DOHH2 (cell line): ENCODE results near the gene TMED10.

Experiments
- H3F3A ChIP-seq: fragments of 200-600 bp; sonication (generic), shearing (Covaris generic); 2 replicates; pipeline ENCODE4 v1.6.0; 2016; ENCODE audit warnings: antibody characterized with exemption, mild to moderate bottlenecking; ENCODE audit not compliant: control insufficient read depth, insufficient read depth
- H3K27ac ChIP-seq: fragments of 200-600 bp; sonication (generic); 2 replicates; pipeline ENCODE4 v1.5.1; 2014; ENCODE audit warnings: low read depth, mild to moderate bottlenecking, low read length, moderate library complexity
- H3K27me3 ChIP-seq: fragments of 200-600 bp; sonication (generic); 2 replicates; pipeline ENCODE4 v1.6.1; 2014; ENCODE audit warnings: mild to moderate bottlenecking, low read length, mixed read lengths; ENCODE audit not compliant: control insufficient read depth
- H3K36me3 ChIP-seq: fragments of 200-600 bp; sonication (generic); 2 replicates; pipeline ENCODE4 v1.6.1; 2014; ENCODE audit warnings: mild to moderate bottlenecking, low read length, moderate library complexity, mixed read lengths; ENCODE audit not compliant: control insufficient read depth
- H3K4me1 ChIP-seq: fragments of 200-600 bp; sonication (generic); 2 replicates; pipeline ENCODE4 v1.6.1; 2014; ENCODE audit warnings: mild to moderate bottlenecking, low read length, mixed read lengths; ENCODE audit not compliant: control insufficient read depth
- H3K4me2 ChIP-seq: fragments of 200-600 bp; sonication (generic); 2 replicates; pipeline ENCODE4 v1.6.0; 2014; ENCODE audit warnings: mild to moderate bottlenecking, low read length, moderate library complexity
- H3K4me3 ChIP-seq: fragments of 200-600 bp; sonication (generic); 2 replicates; pipeline ENCODE4 v1.5.1; 2014; ENCODE audit warnings: mild to moderate bottlenecking, low read length, mixed read lengths
- H3K79me2 ChIP-seq: fragments of 200-600 bp; sonication (generic); 2 replicates; pipeline ENCODE4 v1.6.1; 2014; ENCODE audit warnings: mild to moderate bottlenecking, low read length, mixed read lengths; ENCODE audit not compliant: control insufficient read depth
- H3K9me2 ChIP-seq: fragments of 200-600 bp; sonication (generic); replicated peaks from 2 replicates; pipeline ENCODE4 v1.6.1; 2014; ENCODE audit warnings: mild to moderate bottlenecking, low read length, mixed read lengths; ENCODE audit not compliant: control insufficient read depth
- H3K9me3 ChIP-seq: fragments of 200-600 bp; sonication (generic); 2 replicates; pipeline ENCODE4 v1.6.1; 2014; ENCODE audit warnings: antibody characterized with exemption, low read length, mixed read lengths; ENCODE audit not compliant: control insufficient read depth, insufficient read depth
- H4K20me1 ChIP-seq: fragments of 200-600 bp; sonication (generic); 2 replicates; pipeline ENCODE4 v1.6.0; 2014; ENCODE audit warnings: low read depth, mild to moderate bottlenecking, antibody characterized with exemption, low read length, moderate library complexity; ENCODE audit not compliant: control insufficient read depth, insufficient read depth
- EZH2phosphoT487 ChIP-seq: fragments of 200-600 bp; sonication (generic); IDR thresholded peaks from 2 replicates; pipeline ENCODE4 v1.6.1; 2017; ENCODE audit warnings: borderline replicate concordance, mild to moderate bottlenecking, antibody characterized with exemption, low read length, moderate library complexity, mixed read lengths
- TF ChIP-seq, protein P1 (sequence below): fragments of 200-600 bp; sonication (generic); IDR thresholded peaks from one replicate; pipeline ENCODE4 v1.5.1; 2014; ENCODE audit warnings: antibody characterized with exemption, mild to moderate bottlenecking, low read depth, low read length; ENCODE audit not compliant: poor library complexity, severe bottlenecking

Gene TMED10

DNA sequence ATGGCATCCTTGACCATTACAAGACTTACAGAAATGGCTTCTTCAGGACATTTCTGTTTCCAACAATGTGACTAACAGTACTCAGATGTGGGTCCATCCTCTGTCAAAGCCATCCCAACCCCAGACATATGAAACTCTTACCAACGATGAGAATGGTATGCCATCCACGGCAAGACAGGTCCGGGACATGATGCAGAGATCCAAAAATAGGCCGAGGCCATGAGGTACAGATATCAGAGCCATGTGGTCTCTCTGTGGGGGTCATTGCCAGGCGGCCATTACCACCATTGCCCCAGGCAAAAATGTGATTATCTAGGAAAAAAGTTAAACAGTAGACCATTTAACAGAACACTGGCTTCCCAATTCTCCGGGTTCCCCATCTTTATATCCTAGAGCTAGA, 79.5 kb downstream of the TMED10 start:
- Histone ChIP-seq H3K36me3 (peaks cover 82% of the 10 kb centered on the region), H4K20me1 (no peaks in the 10 kb centered on the region), H3K4me3 (no peak overlapping the region), H3K9me2 (no peaks in the 10 kb centered on the region), H3K79me2 (no peaks in the 10 kb centered on the region), H3K27ac (no peak overlapping the region), H3K4me2 (no peak overlapping the region), H3K9me3 (no peaks in the 10 kb centered on the region), H3K4me1 (no peaks in the 10 kb centered on the region), H3K27me3 (no peaks in the 10 kb centered on the region), H3F3A (no peaks in the 10 kb centered on the region)
- TF ChIP-seq EZH2phosphoT487 = no peak
- TF ChIP-seq, protein P1, sequence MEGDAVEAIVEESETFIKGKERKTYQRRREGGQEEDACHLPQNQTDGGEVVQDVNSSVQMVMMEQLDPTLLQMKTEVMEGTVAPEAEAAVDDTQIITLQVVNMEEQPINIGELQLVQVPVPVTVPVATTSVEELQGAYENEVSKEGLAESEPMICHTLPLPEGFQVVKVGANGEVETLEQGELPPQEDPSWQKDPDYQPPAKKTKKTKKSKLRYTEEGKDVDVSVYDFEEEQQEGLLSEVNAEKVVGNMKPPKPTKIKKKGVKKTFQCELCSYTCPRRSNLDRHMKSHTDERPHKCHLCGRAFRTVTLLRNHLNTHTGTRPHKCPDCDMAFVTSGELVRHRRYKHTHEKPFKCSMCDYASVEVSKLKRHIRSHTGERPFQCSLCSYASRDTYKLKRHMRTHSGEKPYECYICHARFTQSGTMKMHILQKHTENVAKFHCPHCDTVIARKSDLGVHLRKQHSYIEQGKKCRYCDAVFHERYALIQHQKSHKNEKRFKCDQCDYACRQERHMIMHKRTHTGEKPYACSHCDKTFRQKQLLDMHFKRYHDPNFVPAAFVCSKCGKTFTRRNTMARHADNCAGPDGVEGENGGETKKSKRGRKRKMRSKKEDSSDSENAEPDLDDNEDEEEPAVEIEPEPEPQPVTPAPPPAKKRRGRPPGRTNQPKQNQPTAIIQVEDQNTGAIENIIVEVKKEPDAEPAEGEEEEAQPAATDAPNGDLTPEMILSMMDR = no peak

DNA sequence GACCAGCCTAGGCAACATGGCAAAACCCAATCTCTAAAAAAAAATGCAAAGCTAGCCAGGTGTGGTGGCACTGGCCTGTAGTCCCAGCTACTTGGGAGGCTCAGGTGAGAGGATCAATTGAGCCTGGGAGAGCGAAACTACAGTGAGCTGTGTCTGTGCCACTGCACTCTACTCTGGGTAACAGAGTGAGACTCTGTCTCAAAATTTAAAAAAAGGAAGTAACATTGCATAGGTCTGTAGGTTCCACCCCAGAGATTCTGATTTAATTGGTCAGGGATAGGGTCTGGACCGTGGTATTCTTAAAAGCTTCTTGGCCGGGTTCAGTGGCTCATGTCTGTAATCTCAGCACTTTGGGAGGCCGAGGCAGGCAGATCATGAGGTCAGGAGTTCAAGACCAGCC, 80.7 kb downstream of the TMED10 start:
- Histone ChIP-seq H3K9me2 (no peaks in the 10 kb centered on the region), H3K36me3 (peaks cover 83% of the 10 kb centered on the region), H3F3A (no peaks in the 10 kb centered on the region), H3K79me2 (no peaks in the 10 kb centered on the region), H3K4me3 (no peak overlapping the region), H3K27ac (no peak overlapping the region), H3K4me2 (no peak overlapping the region), H4K20me1 (no peaks in the 10 kb centered on the region), H3K4me1 (no peaks in the 10 kb centered on the region), H3K27me3 (no peaks in the 10 kb centered on the region), H3K9me3 (no peaks in the 10 kb centered on the region)
- TF ChIP-seq, protein P1 = no peak
- TF ChIP-seq EZH2phosphoT487 = no peak

DNA sequence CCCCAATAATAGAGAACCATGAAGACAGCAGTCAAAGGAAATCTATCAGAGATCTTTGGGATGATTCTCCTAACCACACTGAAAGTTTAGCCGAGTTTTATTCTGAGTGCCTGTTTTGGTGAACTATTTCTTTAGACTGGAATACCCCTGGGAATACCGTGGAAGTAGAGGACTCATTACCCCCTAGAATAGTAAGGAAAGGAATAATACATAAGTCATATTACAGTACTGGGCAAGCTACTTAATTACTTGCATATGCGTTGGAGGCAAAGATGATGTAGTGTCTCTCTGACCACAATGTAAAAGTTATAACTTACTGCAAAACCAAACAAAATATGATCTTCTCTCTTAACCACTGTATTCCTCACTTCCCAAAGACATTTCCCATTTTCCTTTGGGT, 81.5 kb downstream of the TMED10 start:
- TF ChIP-seq, protein P1 = no peak
- TF ChIP-seq EZH2phosphoT487 = no peak
- H3K27me3 ChIP-seq = no peaks in the 10 kb centered on the region
- H3K9me3 ChIP-seq = no peaks in the 10 kb centered on the region
- H3K4me1 ChIP-seq = no peaks in the 10 kb centered on the region
- peaks cover 83% of the 10 kb centered on the region for H3K36me3 ChIP-seq
- no peak overlapping the region for H3K4me2 ChIP-seq
- H4K20me1 ChIP-seq = no peaks in the 10 kb centered on the region
- no peak overlapping the region for H3K27ac ChIP-seq
- no peaks in the 10 kb centered on the region for H3K79me2 ChIP-seq
- no peak overlapping the region for H3K4me3 ChIP-seq
- H3K9me2 ChIP-seq = no peaks in the 10 kb centered on the region
- H3F3A ChIP-seq = no peaks in the 10 kb centered on the region

DNA sequence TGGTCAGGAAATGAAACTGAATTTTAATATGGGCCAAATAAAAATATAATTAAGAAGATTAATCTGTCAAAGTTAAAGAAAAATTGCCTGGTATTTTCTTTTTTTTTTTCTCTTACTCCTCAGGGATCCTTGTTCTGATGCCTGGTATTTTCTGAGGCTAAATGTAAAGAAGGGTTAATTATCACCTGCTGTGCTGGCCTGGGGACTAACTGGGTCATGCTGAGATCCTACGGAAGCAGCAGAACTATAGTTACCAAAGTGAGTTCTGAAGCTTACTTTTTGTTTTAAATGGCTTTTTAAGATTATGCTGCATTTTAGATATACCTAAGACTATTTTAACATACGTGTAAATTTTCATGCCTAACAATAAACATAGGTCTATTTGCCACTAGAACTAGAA, 83.7 kb downstream of the TMED10 start:
- H3K27me3 ChIP-seq = no peaks in the 10 kb centered on the region
- H3K79me2 ChIP-seq = no peaks in the 10 kb centered on the region
- no peak overlapping the region for H3K27ac ChIP-seq
- H3K4me2 ChIP-seq = no peak overlapping the region
- no peak overlapping the region for H3K4me3 ChIP-seq
- H4K20me1 ChIP-seq = peaks cover 6% of the 10 kb centered on the region; the same call in 1 of the 2 replicates
- peaks cover 79% of the 10 kb centered on the region for H3K36me3 ChIP-seq
- no peaks in the 10 kb centered on the region for H3F3A ChIP-seq
- no peaks in the 10 kb centered on the region for H3K4me1 ChIP-seq
- no peaks in the 10 kb centered on the region for H3K9me2 ChIP-seq
- no peak for TF ChIP-seq EZH2phosphoT487
- TF ChIP-seq, protein P1 = no peak
- H3K9me3 ChIP-seq = no peaks in the 10 kb centered on the region
